ENCODE results near the gene P3H1. TPM values are rescaled to one million over a fixed set of nuclear protein-coding genes. Genes with fewer than 3 reads are reported as not detected.

The P3H1 gene
- total RNA-seq, 2 donors from 2014 or later: 42.9 to 47.6 TPM

GRCh38 chr1:42745851-42746250 lies 21.0 kb downstream of the P3H1 start:
- no peaks in the 10 kb centered on the region for H3K9me3 ChIP-seq
- TF ChIP-seq CTCF (IDR thresholded peaks at IDR 0.05): no peak
- ATAC-seq (ENCODE audit: insufficient number of reproducible peaks, low FRiP score, low read depth) (no peak), DNase-seq (ENCODE audit: low spot score) (no peak)
- peaks cover 32% of the 10 kb centered on the region for H3K36me3 ChIP-seq
- H3K27ac ChIP-seq: no peak overlapping the region
- H3K27me3 ChIP-seq (replicated peaks; ENCODE audit: insufficient read depth): no peaks in the 10 kb centered on the region
- no peak overlapping the region for H3K4me3 ChIP-seq
- H3K4me1 ChIP-seq (ENCODE audit: control insufficient read depth in 1 of 2, low read depth in 2 of 2): no peaks in the 10 kb centered on the region

DNA sequence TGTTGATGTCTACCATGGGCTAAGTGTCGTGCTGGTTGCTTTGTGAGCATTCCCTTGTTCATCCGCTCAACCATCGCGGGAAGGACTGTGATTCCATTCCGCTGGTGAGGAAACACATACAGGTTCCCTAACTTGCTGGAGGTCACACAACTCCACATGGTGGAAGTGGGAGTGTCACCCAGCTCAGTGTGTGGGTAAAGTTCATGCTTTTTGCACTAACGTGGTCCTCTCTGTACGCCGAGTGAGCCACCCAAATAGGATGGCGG lies 22.7 kb downstream of the P3H1 start:
- H3K27ac ChIP-seq: no peak overlapping the region
- TF ChIP-seq CTCF (IDR thresholded peaks at IDR 0.05): no peak
- H3K9me3 ChIP-seq: no peaks in the 10 kb centered on the region
- H3K27me3 ChIP-seq (replicated peaks; ENCODE audit: insufficient read depth): no peaks in the 10 kb centered on the region
- ATAC-seq (ENCODE audit: insufficient number of reproducible peaks, low FRiP score, low read depth): no peak
- DNase-seq (ENCODE audit: low spot score): no peak
- peaks cover 23% of the 10 kb centered on the region for H3K36me3 ChIP-seq
- H3K4me1 ChIP-seq (ENCODE audit: control insufficient read depth in 1 of 2, low read depth in 2 of 2): no peaks in the 10 kb centered on the region
- no peak overlapping the region for H3K4me3 ChIP-seq

GRCh38 chr1:42743317-42744147 lies 23.3 kb downstream of the P3H1 start:
- Histone ChIP-seq H3K27me3 (replicated peaks; ENCODE audit: insufficient read depth) (no peaks in the 10 kb centered on the region), H3K27ac (no peak overlapping the region), H3K4me3 (no peak overlapping the region), H3K4me1 (ENCODE audit: control insufficient read depth in 1 of 2, low read depth in 2 of 2) (no peaks in the 10 kb centered on the region), H3K36me3 (peaks cover 19% of the 10 kb centered on the region), H3K9me3 (no peaks in the 10 kb centered on the region)
- TF ChIP-seq CTCF (IDR thresholded peaks at IDR 0.05): no peak
- ATAC-seq (ENCODE audit: insufficient number of reproducible peaks, low FRiP score, low read depth) (no peak), DNase-seq (ENCODE audit: low spot score) (no peak)

- H3K4me1 ChIP-seq (ENCODE audit: control insufficient read depth in 1 of 2, low read depth in 2 of 2): no peaks in the 10 kb centered on the region
- peaks cover 11% of the 10 kb centered on the region for H3K36me3 ChIP-seq
- DNase-seq (ENCODE audit: low spot score) (no peak), ATAC-seq (ENCODE audit: insufficient number of reproducible peaks, low FRiP score, low read depth) (no peak)
- no peak overlapping the region for H3K27ac ChIP-seq
- TF ChIP-seq CTCF (IDR thresholded peaks at IDR 0.05): no peak
- no peaks in the 10 kb centered on the region for H3K27me3 ChIP-seq (replicated peaks; ENCODE audit: insufficient read depth)
- H3K9me3 ChIP-seq: no peaks in the 10 kb centered on the region
- no peak overlapping the region for H3K4me3 ChIP-seq
Measured at GRCh38 chr1:42742617-42743316, 24.1 kb downstream of the P3H1 start.

- Histone ChIP-seq H3K9me3 (no peaks in the 10 kb centered on the region), H3K4me1 (ENCODE audit: control insufficient read depth in 1 of 2, low read depth in 2 of 2) (no peaks in the 10 kb centered on the region), H3K36me3 (peaks cover 5% of the 10 kb centered on the region), H3K27ac (no peak overlapping the region), H3K4me3 (no peak overlapping the region), H3K27me3 (replicated peaks; ENCODE audit: insufficient read depth) (no peaks in the 10 kb centered on the region)
- TF ChIP-seq CTCF (IDR thresholded peaks at IDR 0.05): no peak
- DNase-seq (ENCODE audit: low spot score) (no peak), ATAC-seq (ENCODE audit: insufficient number of reproducible peaks, low FRiP score, low read depth) (no peak)
Measured at GRCh38 chr1:42742141-42742540, 24.7 kb downstream of the P3H1 start.

All from thoracic aorta (tissue), 2 donors.